ENCODE data around the gene ARL8B. TPM values are rescaled to one million over a fixed set of nuclear protein-coding genes. Genes with fewer than 3 reads are reported as not detected.

ARL8B gene
- total and polyA plus RNA-seq, 2 of the 8 experiments (the other 6 are each of a cell fraction or from before 2014, with no cell fraction given), result 14.5 to 27.8 TPM

- TF ChIP-seq CHD7 (IDR thresholded peaks at IDR 0.05; ENCODE audit: insufficient replicate concordance, low read length), result no peak
- no peak for TF ChIP-seq NANOG (IDR thresholded peaks at IDR 0.05; ENCODE audit: insufficient read depth, low read depth, low read length, poor library complexity, severe bottlenecking)
- no peak for TF ChIP-seq TAF1 (IDR thresholded peaks at IDR 0.05; ENCODE audit: low read depth, low read length)
- no peak for TF ChIP-seq KDM5A (IDR thresholded peaks at IDR 0.05; ENCODE audit: low read length)
- TF ChIP-seq SIX5 (IDR thresholded peaks at IDR 0.05; ENCODE audit: low read depth, low read length), result no peak
- no peak for TF ChIP-seq TCF12 (IDR thresholded peaks at IDR 0.05; ENCODE audit: low read depth, low read length)
- TF ChIP-seq CEBPB (IDR thresholded peaks at IDR 0.05; ENCODE audit: low read depth, low read length), result no peak
- TF ChIP-seq RFX5 (IDR thresholded peaks at IDR 0.05; ENCODE audit: borderline replicate concordance, low read depth, low read length), result no peak
- no peak for TF ChIP-seq RAD21 (IDR thresholded peaks at IDR 0.05 in 1 of 2, conservative IDR thresholded peaks at IDR 0.05 in 1 of 2; ENCODE audit: low read depth in 2 of 2, low read length in 2 of 2)
- TF ChIP-seq SUZ12 (IDR thresholded peaks at IDR 0.05; ENCODE audit: low read length), result no peak
- TF ChIP-seq SRF (IDR thresholded peaks at IDR 0.05; ENCODE audit: low read depth, low read length), result no peak
- no peak for TF ChIP-seq CBX8 (IDR thresholded peaks at IDR 0.05; ENCODE audit: borderline replicate concordance, low read depth, low read length)
- no peak for TF ChIP-seq CHD1 (IDR thresholded peaks at IDR 0.05; ENCODE audit: low read depth, low read length)
Measured at GRCh38 chr3:5098346-5098745, 23.7 kb upstream of the ARL8B start (continued).

Data from H1 (cell line).